SK-N-SH (cell line): ENCODE results near the gene CD3G. TPM values are rescaled to one million over a fixed set of nuclear protein-coding genes. Genes with fewer than 3 reads are reported as not detected.
"Not testable (repeated sequence)": the region's sequence is repeated elsewhere in the genome, so short reads cannot be mapped to it uniquely, and the experiment has no call there.

Experiments
- CTCF ChIA-PET: fragments of 300-600, 350-600 bp; formaldehyde crosslinking; extraction: SDS; loops from one replicate; lab custom pipeline; 2021; lab: Yijun Ruan, JAX
- POLR2A ChIA-PET: fragments of 350-600 bp; sonication (Branson Sonifier 250); formaldehyde crosslinking; extraction: SDS; loops from one replicate; lab custom pipeline; 2020; ENCODE audit warnings: antibody characterized with exemption, inconsistent platforms; lab: Yijun Ruan, JAX
- DNase-seq: peaks from one replicate; pipeline ENCODE4 v3.0.0; 2012
- H2AFZ ChIP-seq: fragments of 200-600 bp; sonication (generic); 2 replicates; pipeline ENCODE4 v1.8.1; 2016; ENCODE audit warnings: antibody characterized with exemption, mild to moderate bottlenecking, low read depth
- H3F3A ChIP-seq: fragments of 200-600 bp; sonication (generic); replicated peaks from 2 replicates; pipeline ENCODE3; 2016; ENCODE audit warnings: antibody characterized with exemption, mild to moderate bottlenecking; ENCODE audit not compliant: insufficient read depth
- H3K27ac ChIP-seq, 2 experiments: fragments of 200-500 bp in 1 of 2; fragments of 200-600 bp in 1 of 2; sonication (Bioruptor generic) in 1 of 2; sonication (generic), shearing (Covaris generic) in 1 of 2; 2 replicates each; pipeline versions ENCODE4 v1.5.1 to v1.6.1; 2014 to 2016; ENCODE audit warnings: low read depth in 2 of 2, inconsistent platforms in 1 of 2, low read length in 1 of 2, mild to moderate bottlenecking in 1 of 2, mixed read lengths in 1 of 2
- H3K27me3 ChIP-seq: fragments of 200-600 bp; sonication (generic), shearing (Covaris generic); 2 replicates; pipeline ENCODE4 v1.6.1; 2016; ENCODE audit warnings: mixed run types; ENCODE audit not compliant: insufficient read depth
- H3K36me3 ChIP-seq, 2 experiments: fragments of 200-500 bp in 1 of 2; fragments of 200-600 bp in 1 of 2; sonication (Bioruptor generic) in 1 of 2; sonication (generic) in 1 of 2; replicated peaks in 1 of 2; 2 replicates each; pipeline versions ENCODE3 to v1.5.1; 2014 to 2016; ENCODE audit warnings: low read length in 1 of 2, mild to moderate bottlenecking in 1 of 2; ENCODE audit not compliant: insufficient read depth in 2 of 2, control insufficient read depth in 1 of 2
- H3K4me1 ChIP-seq, 2 experiments: fragments of 200-500 bp in 1 of 2; fragments of 200-600 bp in 1 of 2; sonication (Bioruptor generic) in 1 of 2; sonication (generic), shearing (Covaris generic) in 1 of 2; 2 replicates each; pipeline versions ENCODE4 v1.5.1 to v1.6.1; 2014 to 2016; ENCODE audit warnings: low read depth in 1 of 2, low read length in 1 of 2, mixed run types in 1 of 2; ENCODE audit not compliant: insufficient read depth in 2 of 2, control insufficient read depth in 1 of 2
- H3K4me2 ChIP-seq: fragments of 200-600 bp; sonication (generic), shearing (Covaris generic); 2 replicates; pipeline ENCODE4 v1.6.1; 2017; ENCODE audit warnings: mixed run types
- H3K4me3 ChIP-seq, 2 experiments: fragments of 200-500 bp in 1 of 2; fragments of 200-600 bp in 1 of 2; sonication (Bioruptor generic) in 1 of 2; sonication (generic), shearing (Covaris generic) in 1 of 2; 2 replicates each; pipeline versions ENCODE4 v1.5.1 to v1.8.1; 2014 to 2016; ENCODE audit warnings: low read depth in 2 of 2, inconsistent platforms in 1 of 2, low read length in 1 of 2, mild to moderate bottlenecking in 1 of 2, mixed read lengths in 1 of 2, moderate library complexity in 1 of 2
- H3K79me2 ChIP-seq: fragments of 200-600 bp; sonication (generic); 2 replicates; pipeline ENCODE4 v1.8.1; 2017; ENCODE audit warnings: mild to moderate bottlenecking; ENCODE audit not compliant: insufficient read depth
- H3K9ac ChIP-seq: fragments of 200-600 bp; sonication (generic); 2 replicates; pipeline ENCODE4 v1.6.1; 2017; ENCODE audit warnings: mixed run types
- H3K9me2 ChIP-seq: fragments of 200-600 bp; sonication (generic); 2 replicates; pipeline ENCODE4 v1.6.1; 2017; ENCODE audit warnings: mixed run types
- H3K9me3 ChIP-seq: fragments of 200-600 bp; sonication (generic); 2 replicates; pipeline ENCODE4 v1.6.1; 2017; ENCODE audit warnings: mixed run types, mild to moderate bottlenecking, moderate library complexity
- H4K20me1 ChIP-seq: fragments of 200-600 bp; sonication (generic); 2 replicates; pipeline ENCODE4 v1.6.1; 2017; ENCODE audit warnings: mild to moderate bottlenecking, mixed run types; ENCODE audit not compliant: insufficient read depth
- CHD2 ChIP-seq: fragments of 150-350 bp; IDR thresholded peaks from 2 replicates; pipeline ENCODE4 v1.6.1; 2018; ENCODE audit warnings: low read length; ENCODE audit not compliant: partially characterized antibody
- EP300 ChIP-seq, 2 experiments: IDR thresholded peaks; 2 replicates each; pipeline versions ENCODE4 v1.4.0 to v1.6.1; 2012; ENCODE audit warnings: borderline replicate concordance in 1 of 2, low read depth in 1 of 2, low read length in 1 of 2
- EZH2phosphoT487 ChIP-seq: fragments of 200-600 bp; sonication (generic); IDR thresholded peaks from 2 replicates; pipeline ENCODE4 v1.6.1; 2017; ENCODE audit warnings: low read depth, mixed run types, mild to moderate bottlenecking, antibody characterized with exemption, moderate library complexity, borderline replicate concordance
- GATA2 ChIP-seq: sonication (generic); formaldehyde crosslinking; IDR thresholded peaks from 2 replicates; pipeline ENCODE4 v1.5.0; 2020; ENCODE audit warnings: mild to moderate bottlenecking, missing genetic modification reagents
- JUND ChIP-seq: IDR thresholded peaks from 2 replicates; pipeline ENCODE4 v1.4.0; 2012
- POLR2AphosphoS5 ChIP-seq: IDR thresholded peaks from 2 replicates; pipeline ENCODE4 v1.6.1; 2012; ENCODE audit warnings: low read depth, low read length
- RAD21 ChIP-seq: IDR thresholded peaks from 2 replicates; pipeline ENCODE4 v1.6.1; 2012; ENCODE audit warnings: mild to moderate bottlenecking, low read length
- RCOR1 ChIP-seq: fragments of 150-350 bp; IDR thresholded peaks from 2 replicates; pipeline ENCODE4 v1.6.1; 2017; ENCODE audit warnings: antibody characterized with exemption, low read length
- TEAD4 ChIP-seq: IDR thresholded peaks from 2 replicates; pipeline ENCODE4 v1.4.0; 2012; ENCODE audit warnings: mild to moderate bottlenecking, borderline replicate concordance; ENCODE audit not compliant: insufficient read depth
- YY1 ChIP-seq: IDR thresholded peaks from 2 replicates; pipeline ENCODE4 v1.4.0; 2012; ENCODE audit warnings: low read depth, mild to moderate bottlenecking
- ZBTB33 ChIP-seq: IDR thresholded peaks from 2 replicates; pipeline ENCODE4 v1.4.0; 2012; ENCODE audit warnings: low read depth, borderline replicate concordance
- WGBS: methylation state at CpG from one replicate; pipeline ENCODE4 v1.1.6; 2017; ENCODE audit warnings: low lambda C conversion rate; 5-methylcytosine and 5-hydroxymethylcytosine counted together
- polyA plus RNA-seq, 3 experiments: library from polyadenylated mRNA; depleted of rRNA; stranded (reverse); fragments of >200 nt; gene quantifications; 2 replicates each; pipeline ENCODE4 v1.2.3, GENCODE V29; 2012

CD3G gene
- polyA plus RNA-seq, 1 of the 3 experiments (the other 2 are of a cell fraction) = not detected

GRCh38 chr11:118306556-118306955, 37.6 kb upstream of the CD3G start:
- Histone ChIP-seq H3K4me3 (no peak overlapping the region), H3F3A (no peaks in the 10 kb centered on the region), H3K27me3 (peaks cover 27% of the 10 kb centered on the region; the same call in 1 of the 2 replicates), H3K9me2 (no peaks in the 10 kb centered on the region), H3K9me3 (no peaks in the 10 kb centered on the region), H3K79me2 (no peaks in the 10 kb centered on the region), H3K9ac (no peak overlapping the region), H3K36me3 (no peaks in the 10 kb centered on the region), H4K20me1 (no peaks in the 10 kb centered on the region), H3K4me2 (no peak overlapping the region), H3K4me1 (no peaks in the 10 kb centered on the region), H3K27ac (no peak overlapping the region), H2AFZ (no peak overlapping the region)
- ChIA-PET POLR2A (no interaction called here), CTCF (interaction anchor here (0.6 kb wide), 1 partner anchor 8 kb away, joined by 3 read pairs; no protein-coding TSS in a partner anchor)
- DNase-seq = no peak
- TF ChIP-seq CHD2 (no peak), RCOR1 (no peak), EZH2phosphoT487 (no peak), RAD21 (no peak), EP300 (IDR thresholded peaks at IDR 0.05; ENCODE audit: borderline replicate concordance in 1 of 2, low read depth in 1 of 2, low read length in 1 of 2) (no peak), YY1 (no peak)
- 19% methylated on average over 2 of the region's 2 CpGs for WGBS

GRCh38 chr11:118308995-118309528, 35.1 kb upstream of the CD3G start:
- H3K4me2 ChIP-seq, H2AFZ ChIP-seq, CTCF ChIA-PET, H3F3A ChIP-seq, DNase-seq, H3K4me3 ChIP-seq, H3K9ac ChIP-seq, H3K27ac ChIP-seq, H3K36me3 ChIP-seq, POLR2A ChIA-PET, H4K20me1 ChIP-seq, H3K4me1 ChIP-seq, H3K9me2 ChIP-seq, H3K79me2 ChIP-seq, H3K9me3 ChIP-seq: not testable (repeated sequence)
- WGBS = 20% methylated on average over 3 of the region's 5 CpGs
- H3K27me3 ChIP-seq = peaks cover 22% of the 10 kb centered on the region; the same call in 1 of the 2 replicates

GRCh38 chr11:118310271-118310670, 33.9 kb upstream of the CD3G start:
- no peaks in the 10 kb centered on the region for H3K79me2 ChIP-seq
- WGBS = 32% methylated on average over 3 of the region's 3 CpGs
- no peaks in the 10 kb centered on the region for H3K9me3 ChIP-seq
- no peak for TF ChIP-seq POLR2AphosphoS5
- no peak for TF ChIP-seq TEAD4
- no peak for TF ChIP-seq JUND
- no peak for TF ChIP-seq ZBTB33
- TF ChIP-seq GATA2 (CRISPR knock-in tag) = no peak
- H3F3A ChIP-seq = no peaks in the 10 kb centered on the region
- ChIA-PET CTCF (no interaction called here), POLR2A (no interaction called here)
- no peak overlapping the region for H3K4me2 ChIP-seq
- H4K20me1 ChIP-seq = no peaks in the 10 kb centered on the region
- H3K4me3 ChIP-seq = no peak overlapping the region
- no peaks in the 10 kb centered on the region for H3K4me1 ChIP-seq
- no peak overlapping the region for H3K9ac ChIP-seq
- H3K36me3 ChIP-seq = no peaks in the 10 kb centered on the region
- peaks cover 28% of the 10 kb centered on the region; the same call in 1 of the 2 replicates for H3K27me3 ChIP-seq
- H3K27ac ChIP-seq = no peak overlapping the region
- H2AFZ ChIP-seq = no peak overlapping the region
- H3K9me2 ChIP-seq = no peaks in the 10 kb centered on the region
- no peak for DNase-seq
